Astrocyte of the spinal cord (primary cell): Measurements from ENCODE around the gene MLLT1.

Source experiments
- DNase-seq: peaks from one replicate; pipeline ENCODE4 v3.0.0; 2011; ENCODE audit warnings: low read depth, low spot score
- H3K4me3 ChIP-seq: 2 replicates; pipeline ENCODE4 v1.5.1; 2011; ENCODE audit warnings: low read depth, mild to moderate bottlenecking, low read length, moderate library complexity
- CTCF ChIP-seq: IDR thresholded peaks from 2 replicates; pipeline ENCODE4 v1.5.1; 2012; ENCODE audit warnings: low read depth, mild to moderate bottlenecking, low read length, inconsistent platforms
- in situ Hi-C: cut with HindIII; loops from 2 replicates; pipeline ENCODE4 v1.10.0; 2017; ENCODE audit warnings: low sequenced_read_pairs

The MLLT1 gene

GRCh38 chr19:6228551-6229215 is 51.1 kb downstream of the MLLT1 start:
- no peak overlapping the region for H3K4me3 ChIP-seq
- no peak for TF ChIP-seq CTCF
- peak; percentile 37 for DNase-seq
- in situ Hi-C loops, result loop anchor here (10.0 kb wide), 1 partner anchor 46 kb away; the partner anchor contains the start of gene MLLT1

- TF ChIP-seq CTCF, result no peak
- in situ Hi-C loops, result loop anchor here (10.0 kb wide), 1 partner anchor 47 kb away; the partner anchor contains the start of gene MLLT1
- no peak for DNase-seq
- H3K4me3 ChIP-seq, result no peak overlapping the region
Observed at GRCh38 chr19:6227936-6228325, 51.8 kb downstream of the MLLT1 start.

GRCh38 chr19:6227156-6227935 is 52.4 kb downstream of the MLLT1 start:
- H3K4me3 ChIP-seq, result no peak overlapping the region
- in situ Hi-C loops, result loop anchor here (10.0 kb wide), 1 partner anchor 47 kb away; the partner anchor contains the start of gene MLLT1
- no peak for TF ChIP-seq CTCF
- DNase-seq, result no peak

GRCh38 chr19:6226444-6227155 is 53.2 kb downstream of the MLLT1 start:
- no peak for DNase-seq
- H3K4me3 ChIP-seq, result no peak overlapping the region
- no peak for TF ChIP-seq CTCF
- in situ Hi-C loops, result loop anchor here (10.0 kb wide), 1 partner anchor 48 kb away; the partner anchor contains the start of gene MLLT1

- no peak for DNase-seq
- no peak overlapping the region for H3K4me3 ChIP-seq
- in situ Hi-C loops, result loop anchor here (10.0 kb wide), 1 partner anchor 49 kb away; the partner anchor contains the start of gene MLLT1
- TF ChIP-seq CTCF, result no peak
Observed at GRCh38 chr19:6226012-6226411, 53.8 kb downstream of the MLLT1 start.

GRCh38 chr19:6225232-6225865 is 54.4 kb downstream of the MLLT1 start:
- TF ChIP-seq CTCF, result no peak
- DNase-seq, result no peak
- in situ Hi-C loops, result loop anchor here (10.0 kb wide), 1 partner anchor 49 kb away; the partner anchor contains the start of gene MLLT1
- H3K4me3 ChIP-seq, result no peak overlapping the region
